HG03039 (cell line): ENCODE measurements around the gene SCN5A.

Experiments used
- ATAC-seq: cut with Tn5 transposase; IDR thresholded peaks from one replicate; pipeline ENCODE4 v1.9.1; 2021; ENCODE audit warnings: mild to moderate bottlenecking, moderate library complexity; ENCODE audit not compliant: unreplicated experiment

SCN5A gene

DNA sequence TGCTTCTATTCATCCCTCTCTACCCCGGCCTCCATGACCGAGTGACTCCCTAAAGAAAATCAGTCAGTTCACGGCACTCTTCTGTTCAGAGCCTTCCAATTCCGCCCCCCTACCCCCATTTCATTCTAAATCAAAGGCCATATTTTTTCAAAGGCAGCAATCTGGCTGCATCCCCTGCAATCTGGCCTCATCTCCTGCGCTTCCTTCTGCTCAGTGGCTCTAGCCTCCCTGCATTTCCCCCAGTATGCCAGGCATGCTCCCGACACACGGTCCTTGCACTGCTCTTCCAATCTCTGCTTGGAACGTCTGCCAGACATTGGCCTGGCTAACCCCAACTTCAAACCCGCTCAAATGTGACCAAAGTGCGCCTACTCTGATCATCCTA lies 85.6 kb downstream of the SCN5A start:
- ATAC-seq = no peak

DNA sequence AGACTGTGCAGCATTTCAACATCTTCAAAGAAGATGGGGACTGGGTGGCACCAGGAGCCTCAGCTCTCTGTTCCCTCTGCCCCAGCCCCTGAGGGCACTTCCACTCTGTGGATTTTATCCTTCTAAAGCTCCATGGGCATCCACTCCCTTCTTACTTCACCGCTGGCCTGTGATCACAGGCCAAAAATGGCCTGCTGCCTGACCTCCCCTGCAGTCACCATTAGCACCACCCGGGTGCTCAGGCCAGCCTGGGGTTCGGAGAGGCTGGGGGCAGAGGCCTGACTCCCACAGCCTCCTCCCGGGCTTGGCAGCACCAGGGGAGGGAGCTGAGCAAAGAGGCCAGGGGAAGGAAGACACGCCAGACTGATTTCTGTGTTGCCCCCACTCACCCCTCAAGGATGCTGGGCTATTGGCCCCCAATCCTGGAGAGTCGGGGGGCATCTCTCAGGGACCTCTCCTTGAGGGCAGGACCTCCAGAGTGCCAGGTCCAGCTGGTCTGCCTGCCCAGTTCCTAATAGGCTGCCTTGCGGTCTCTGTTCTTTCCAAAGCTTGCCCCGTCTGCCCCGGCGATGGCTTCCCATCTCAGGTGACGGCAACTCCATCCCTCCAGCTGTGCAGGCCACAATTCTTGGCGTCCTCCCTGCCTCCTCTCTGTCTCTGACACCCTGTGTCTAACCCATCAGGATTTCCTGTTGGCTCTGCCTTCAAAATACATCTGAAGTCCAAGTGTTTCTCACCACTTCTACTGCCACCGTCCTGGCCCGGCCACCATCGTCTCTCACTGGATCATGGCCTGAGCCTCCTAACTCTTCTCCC lies 86.2 kb downstream of the SCN5A start:
- ATAC-seq = no peak

DNA sequence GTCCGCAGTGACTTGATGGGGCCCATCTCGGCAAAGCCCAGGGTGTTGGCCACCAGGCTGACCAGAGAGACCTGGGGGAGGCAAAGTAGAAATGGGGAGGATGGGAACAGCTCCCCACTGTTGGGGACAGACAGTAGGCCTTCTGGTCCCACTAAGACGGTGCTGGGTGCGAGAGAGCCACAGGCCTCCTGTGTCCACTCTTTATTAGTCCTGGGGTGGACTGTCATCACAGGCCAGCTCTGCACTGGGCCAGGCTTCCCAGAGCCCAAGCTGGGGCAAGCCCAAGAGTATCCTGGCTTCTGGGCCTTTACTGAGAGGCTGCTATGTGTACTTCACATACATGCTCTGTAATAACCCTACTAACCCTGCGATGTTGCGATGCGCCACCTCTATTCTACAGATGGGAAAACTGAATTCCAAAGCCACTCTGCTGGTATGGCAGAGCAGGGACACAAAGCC lies 87.0 kb downstream of the SCN5A start:
- ATAC-seq = no peak

DNA sequence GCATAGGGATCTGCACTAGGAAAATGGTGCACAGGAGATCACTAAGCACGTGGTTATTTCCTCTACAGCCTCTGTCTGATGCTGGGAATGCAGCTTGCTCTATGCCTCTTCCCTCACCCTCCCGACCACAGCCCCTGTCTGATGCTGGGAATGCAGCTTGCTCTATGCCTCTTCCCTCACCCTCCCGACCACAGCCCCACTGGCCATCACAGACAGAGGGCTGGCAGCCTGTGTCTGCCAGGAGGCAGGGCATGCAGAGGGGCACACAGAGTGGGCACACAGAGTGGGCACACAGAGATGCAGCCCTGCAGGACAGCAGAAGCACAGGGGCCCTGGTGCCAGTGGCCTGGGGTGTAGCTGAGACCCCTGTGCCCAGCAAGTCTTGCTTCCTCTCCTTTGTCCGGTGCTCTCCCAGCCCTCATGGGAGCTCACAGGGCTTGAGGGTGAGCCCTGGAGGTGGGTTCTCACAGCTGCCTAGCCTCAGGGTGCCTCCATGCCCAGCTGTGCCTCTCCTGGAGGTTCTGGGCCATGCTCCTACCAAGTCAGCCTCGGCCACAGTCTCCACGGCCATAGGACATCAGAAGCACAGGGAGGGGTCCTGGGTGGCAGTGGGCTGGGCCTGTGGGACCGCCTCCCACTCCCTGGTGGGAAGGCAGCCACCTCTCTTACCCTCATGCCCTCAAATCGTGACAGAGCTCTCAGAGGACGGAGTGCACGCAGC lies 87.6 kb downstream of the SCN5A start:
- no peak for ATAC-seq

DNA sequence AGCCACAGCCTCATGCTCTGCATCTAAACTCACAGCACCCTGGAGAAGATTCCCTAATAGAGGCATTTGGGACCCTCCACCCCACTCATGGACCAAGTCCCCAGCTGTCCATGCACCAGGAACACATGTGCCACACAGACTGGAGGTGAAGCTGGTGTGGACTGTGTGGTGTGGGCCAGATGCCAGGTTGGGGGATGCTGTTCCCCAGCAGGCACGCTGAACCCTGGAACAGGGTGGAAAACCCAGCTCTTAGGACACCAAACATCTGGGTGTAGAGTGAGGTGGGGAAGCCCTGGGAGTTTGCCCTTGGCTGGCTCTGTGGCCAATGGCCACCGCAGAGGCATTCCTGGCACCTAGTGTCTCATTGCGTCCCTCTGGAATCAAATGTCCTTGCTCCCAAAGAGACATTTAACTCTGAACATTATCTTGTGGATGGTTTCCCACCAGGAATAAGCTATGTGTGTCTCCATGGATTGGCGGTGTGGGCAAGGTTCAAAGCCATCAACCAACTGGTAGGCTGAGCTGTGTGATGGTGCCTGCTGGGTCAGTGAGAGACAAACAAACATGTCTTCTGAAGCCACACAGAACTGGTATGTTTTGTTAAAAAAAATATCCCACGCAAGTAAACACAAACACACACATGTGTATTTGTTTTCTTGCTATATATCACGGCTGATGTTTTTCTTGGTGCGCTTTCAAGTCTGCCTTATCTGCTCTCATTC lies 88.3 kb downstream of the SCN5A start:
- no peak for ATAC-seq

DNA sequence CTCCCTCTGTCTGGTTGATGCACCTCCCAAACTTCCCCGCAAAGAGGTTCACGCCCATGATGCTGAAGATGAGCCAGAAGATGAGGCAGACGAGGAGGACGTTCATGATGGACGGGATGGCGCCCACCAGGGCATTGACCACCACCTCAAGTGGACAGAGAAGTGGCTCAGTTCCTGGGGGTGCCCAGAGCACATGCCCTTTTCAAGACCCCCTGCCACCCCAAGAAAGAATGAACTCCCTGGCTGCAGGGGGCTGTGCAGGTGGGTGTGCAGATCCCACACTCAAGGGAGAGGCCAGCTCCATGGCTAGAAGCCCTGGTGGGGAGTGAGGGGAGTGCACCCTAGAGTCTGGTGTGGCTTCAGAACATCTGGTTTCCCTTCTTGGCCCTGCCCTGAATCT lies 89.2 kb downstream of the SCN5A start:
- ATAC-seq = no peak

DNA sequence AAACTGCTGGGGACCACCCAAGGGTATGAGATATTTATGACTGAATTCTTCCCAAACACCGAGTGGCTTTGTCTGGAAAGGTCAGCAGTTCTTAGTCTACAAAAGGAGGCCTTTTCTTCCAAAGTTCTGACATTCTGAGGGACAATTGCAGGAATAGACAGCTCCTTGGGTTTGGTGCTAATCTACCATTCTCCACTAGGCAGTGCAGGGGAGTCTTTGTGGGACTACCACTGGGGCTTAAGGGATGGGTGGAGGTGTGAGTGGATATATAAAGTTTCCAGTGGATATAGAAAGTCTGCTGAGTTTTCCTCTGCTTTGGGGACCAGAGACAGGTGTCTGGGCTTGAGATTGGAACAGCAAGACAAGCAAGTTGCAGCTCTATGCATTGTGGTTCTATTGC lies 90.6 kb downstream of the SCN5A start:
- no peak for ATAC-seq

DNA sequence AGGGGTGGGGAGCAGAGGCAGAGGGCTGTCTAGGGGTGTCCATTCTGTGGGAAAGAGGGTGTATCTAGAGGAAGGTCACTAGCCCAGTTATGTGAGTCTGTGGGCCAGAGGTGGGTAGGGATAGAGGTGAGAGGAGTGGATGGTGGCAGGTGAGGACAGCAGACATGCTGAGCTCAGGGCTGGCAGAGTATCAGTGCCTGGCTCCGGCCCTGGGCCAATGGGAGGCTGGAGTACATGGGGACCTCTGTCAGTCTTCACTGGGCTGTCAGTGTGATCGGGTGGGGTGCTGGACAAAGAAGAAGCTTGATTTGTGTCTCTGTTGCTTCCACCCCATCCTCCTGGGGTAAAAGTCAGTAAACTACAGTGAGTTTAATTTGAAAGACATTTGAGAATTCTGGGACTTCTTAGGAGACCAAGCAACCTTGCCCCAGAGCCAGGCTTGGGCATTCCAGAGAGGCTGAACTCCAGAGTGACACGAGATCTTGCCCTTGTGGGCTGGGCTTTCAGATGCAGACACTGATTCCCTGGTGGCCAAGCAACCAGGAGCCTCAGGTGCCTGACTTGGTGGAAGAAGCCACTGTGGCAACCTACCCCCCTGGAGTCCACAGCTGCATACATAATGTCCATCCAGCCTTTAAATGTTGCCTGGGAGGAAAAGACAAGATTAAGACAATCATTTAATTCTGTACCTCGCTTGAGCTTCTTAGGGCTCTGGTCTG lies 92.7 kb downstream of the SCN5A start:
- ATAC-seq = no peak

DNA sequence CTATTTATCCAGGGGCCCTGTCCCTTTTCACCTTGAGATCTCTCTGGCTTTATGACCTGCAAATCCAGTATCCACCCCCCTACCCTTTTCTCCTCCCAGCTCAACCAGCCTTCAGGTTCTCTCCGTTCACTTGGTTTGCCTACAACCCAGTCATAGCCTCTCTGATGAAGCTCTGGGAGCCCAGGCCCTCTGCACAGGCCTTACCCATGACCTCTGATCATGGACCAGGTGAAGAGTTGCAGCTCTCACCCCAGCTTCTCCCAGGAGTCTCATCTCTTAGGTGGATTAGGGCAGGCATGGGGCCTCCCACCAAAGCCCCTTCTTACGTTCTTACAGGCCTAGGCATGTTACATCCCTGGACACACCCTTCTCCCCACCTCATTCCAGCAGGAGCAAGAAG lies 93.6 kb downstream of the SCN5A start:
- no peak for ATAC-seq

DNA sequence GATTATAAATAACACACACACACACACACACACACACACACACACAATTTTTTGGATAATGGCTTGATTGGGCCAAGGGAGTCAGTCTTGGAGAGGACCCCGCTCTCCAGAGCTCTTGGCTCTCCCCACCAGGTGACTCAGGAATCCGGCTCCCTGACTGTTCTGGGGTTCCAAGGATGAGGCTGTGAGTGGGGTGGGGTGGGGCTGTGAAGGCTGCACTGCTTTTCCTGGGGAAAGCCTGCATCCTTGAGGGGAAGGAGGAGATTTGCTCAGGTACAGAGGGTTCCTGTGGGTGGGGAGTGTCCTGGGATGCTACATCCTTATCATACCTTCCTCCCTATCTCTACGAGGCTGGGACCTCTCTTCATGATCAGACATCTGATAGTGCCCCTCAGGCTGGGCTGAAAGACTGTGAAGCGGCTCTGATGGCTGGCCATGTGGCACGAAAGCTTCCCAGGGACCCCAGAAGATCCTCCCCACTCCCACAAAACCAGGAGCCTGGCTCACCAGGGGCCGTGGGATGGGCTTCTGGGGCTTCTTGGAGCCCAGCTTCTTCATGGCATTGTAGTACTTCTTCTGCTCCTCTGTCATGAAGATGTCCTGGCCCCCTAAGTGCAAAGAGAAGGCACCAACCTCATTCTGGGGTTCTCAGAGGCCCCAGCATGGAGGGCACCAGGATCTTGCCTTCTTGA lies 94.2 kb downstream of the SCN5A start:
- no peak for ATAC-seq

DNA sequence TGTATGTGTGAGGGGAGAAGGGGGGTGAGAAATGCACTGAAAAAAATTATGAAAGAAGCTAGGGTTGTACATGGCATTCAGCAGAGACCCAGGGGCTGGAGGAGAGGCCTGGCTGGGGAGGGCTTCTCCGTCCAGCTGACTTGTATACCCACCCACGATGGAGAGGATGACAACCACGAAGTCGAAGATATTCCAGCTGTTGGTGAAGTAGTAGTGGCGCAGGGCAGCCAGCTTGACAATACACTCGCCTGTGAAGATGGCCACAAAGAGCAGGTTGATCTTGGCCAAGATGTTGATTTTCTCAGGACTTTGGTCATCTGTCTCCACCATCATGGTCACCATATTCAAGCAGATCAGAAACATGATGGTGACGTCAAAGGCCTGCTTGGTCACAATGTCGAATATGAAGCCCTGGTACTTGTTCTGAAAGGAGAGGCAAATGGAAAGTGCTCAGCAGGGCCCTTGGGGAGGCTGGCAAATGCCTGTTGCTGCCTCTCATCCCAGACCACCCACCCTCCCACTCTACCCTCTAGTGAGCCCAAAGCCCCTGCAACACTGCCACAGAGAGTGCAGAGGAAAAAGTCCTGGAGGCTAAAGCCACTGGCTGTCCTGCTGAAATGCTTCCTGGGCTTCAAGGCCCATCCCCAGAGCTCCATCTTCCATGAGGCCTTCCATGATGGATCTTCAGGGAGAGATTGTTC lies 95.2 kb downstream of the SCN5A start:
- ATAC-seq = no peak

DNA sequence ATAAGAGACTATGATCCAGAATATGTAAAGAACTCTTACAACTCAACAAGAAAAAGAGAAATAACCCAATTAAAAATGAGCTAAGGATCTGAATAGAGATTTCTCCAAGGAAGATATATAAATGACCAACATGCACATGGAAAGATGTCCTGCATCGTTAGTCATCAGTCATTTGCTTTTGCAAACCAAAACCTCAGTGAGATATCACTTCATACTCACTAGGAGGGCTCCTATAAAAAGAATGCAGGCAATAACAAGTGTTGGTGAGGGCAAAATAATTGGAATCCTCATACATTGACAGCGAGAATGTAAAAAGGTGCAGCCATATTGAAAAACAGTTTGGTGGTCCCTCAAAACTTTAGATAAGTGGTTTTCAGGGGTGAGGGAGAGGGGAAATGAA lies 96.4 kb downstream of the SCN5A start:
- ATAC-seq = no peak

DNA sequence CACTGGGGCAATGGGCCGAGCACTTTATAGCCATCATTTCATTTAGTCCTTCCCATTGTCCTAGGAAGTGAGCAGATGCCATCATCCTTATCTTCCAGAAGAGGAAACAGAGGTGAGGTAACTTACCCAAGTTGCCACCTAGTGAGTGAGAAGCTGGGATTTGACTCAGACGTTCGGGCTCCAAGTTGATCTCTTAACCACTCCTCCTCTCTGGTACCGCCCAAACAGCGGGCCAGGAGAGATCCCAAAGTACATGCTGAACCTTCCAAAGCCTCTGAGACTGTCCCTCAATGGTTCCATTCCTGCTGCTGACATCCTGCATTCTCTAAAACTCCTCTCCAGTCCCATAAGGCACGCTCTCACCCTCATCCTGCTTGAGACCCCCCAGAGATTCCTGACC lies 97.1 kb downstream of the SCN5A start:
- no peak for ATAC-seq

DNA sequence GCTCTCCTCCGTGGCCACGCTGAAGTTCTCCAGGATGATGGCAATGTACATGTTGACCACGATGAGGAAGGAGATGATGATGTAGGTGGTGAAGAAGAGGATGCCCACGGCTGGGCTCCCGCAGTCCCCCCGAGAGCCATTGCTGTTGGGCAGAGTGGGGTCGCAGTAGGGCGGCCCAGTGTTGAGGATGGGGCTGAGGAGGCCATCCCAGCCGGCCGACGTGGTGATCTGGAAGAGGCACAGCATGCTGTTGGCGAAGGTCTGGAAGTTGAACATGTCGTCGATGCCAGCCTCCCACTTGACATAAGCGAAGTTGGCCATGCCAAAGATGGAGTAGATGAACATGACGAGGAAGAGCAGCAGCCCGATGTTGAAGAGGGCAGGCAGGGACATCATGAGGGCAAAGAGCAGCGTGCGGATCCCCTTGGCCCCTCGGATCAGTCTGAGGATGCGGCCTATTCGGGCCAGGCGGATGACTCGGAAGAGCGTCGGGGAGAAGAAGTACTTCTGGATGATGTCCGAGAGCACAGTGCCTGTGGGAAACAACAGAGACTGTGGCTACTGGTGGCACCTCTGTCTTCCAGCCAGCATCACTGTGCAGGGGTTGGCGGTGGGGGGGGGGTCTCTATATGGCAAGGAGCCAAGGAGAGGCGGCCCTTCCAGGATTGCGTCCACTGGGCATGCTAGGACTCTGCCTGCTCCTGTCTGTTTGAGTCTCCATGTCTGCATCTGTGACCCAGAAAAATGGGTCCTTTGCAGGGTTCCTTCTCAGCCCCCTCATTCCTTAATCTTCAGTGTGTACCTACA lies 98.3 kb downstream of the SCN5A start:
- ATAC-seq = no peak

DNA sequence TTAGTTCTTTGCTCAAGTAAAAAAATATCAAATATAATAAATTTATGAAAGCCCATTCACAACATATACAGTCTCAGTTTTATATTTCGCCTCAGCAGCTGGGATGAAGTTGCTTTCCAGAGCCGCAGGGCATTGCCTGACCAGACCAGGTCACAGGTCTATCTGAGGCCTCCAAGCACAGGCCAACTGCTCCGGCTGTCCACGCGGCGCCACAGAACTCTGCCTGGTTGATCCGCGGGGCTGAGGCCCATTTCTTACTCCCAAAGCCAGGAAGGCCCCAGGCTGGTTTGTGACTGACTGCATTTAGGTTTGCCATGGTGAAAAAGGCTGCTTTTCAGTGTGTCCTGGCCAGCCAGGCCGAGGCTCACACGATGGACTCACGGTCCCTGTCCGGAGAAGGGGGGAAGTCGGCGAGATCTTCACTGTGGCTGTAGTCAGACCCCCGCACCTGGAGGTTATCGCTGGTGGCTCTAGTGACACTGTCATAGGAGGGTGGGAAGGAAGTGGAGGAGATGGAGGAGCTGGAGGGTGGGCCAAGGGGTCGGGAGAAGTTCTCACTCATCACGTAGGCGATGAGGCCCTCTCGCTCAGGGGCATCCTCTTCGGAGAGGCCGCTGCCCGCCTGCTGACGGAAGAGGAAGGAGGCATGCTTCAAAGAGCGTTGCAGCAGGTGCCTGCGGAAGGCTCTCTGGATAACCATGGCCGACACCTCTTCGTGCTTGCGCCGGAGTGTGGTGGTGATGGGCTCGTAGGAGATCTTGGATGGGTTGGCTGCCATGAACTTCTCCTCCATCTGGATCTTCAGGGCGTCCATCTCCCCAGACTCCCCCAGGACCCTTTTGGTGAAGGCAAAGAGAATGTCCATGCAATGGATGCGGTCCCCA lies 99.3 kb downstream of the SCN5A start:
- no peak for ATAC-seq

DNA sequence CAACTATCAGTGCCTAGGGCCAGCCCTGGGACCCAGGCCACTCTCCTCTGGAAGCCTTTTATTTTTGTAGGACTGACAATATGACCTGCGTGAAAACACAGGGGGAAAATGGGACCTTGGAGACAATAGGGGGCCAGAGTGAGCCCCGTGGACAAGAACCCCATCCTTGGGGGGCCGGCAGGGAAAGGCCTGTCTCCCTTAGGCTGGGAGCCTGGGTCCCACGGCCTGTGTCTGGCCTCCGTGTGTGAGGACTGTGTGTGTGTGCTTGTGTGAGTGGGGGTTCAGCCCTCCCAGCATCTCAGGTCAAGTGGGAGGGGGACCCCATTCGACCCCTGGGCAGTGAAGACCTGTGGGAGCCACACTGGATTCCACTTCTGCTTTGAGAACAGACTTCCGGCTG lies 100.0 kb downstream of the SCN5A start:
- no peak for ATAC-seq

DNA sequence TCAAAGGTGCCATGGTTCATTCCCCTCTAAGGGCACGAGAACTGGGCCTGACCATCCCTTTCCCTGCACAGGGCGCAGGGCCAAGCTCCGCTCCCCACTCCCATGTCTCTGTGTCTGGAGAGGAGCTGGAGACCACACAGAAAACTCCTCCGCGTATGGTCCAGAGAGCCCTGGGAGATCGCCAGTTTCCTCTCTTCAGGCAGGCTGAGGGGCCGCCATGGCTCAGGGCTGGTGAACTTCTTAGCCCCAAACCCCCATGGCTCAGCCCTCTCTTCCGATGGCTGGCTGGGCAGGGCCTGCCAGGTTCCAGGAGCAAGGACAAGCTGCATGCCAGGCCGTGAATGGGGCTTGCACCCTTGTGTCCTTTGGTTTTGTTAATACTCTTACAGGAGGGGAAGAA lies 100.4 kb downstream of the SCN5A start:
- no peak for ATAC-seq
